NB4 (cell line): ENCODE data around the gene CDK12.

Source experiments
- DNase-seq: peaks from one replicate; pipeline ENCODE4 v3.0.0; 2010; ENCODE audit warnings: low read depth
- H3K4me3 ChIP-seq: one replicate; pipeline ENCODE4 v1.5.1; 2011; ENCODE audit warnings: mild to moderate bottlenecking, low read depth, low read length, moderate library complexity
- MYC ChIP-seq: IDR thresholded peaks from 2 replicates; pipeline ENCODE4 v1.6.1; 2011; ENCODE audit warnings: low read depth, low read length
- POLR2A ChIP-seq: IDR thresholded peaks from 2 replicates; pipeline ENCODE4 v1.6.1; 2011; ENCODE audit warnings: mild to moderate bottlenecking; ENCODE audit not compliant: insufficient read length; ENCODE audit errors: extremely low read depth
- TF ChIP-seq, protein P1 (sequence below): IDR thresholded peaks from one replicate; pipeline ENCODE4 v1.5.1; 2012; ENCODE audit warnings: low read depth, low read length
- TF ChIP-seq, protein P2 (sequence below): IDR thresholded peaks from 2 replicates; pipeline ENCODE4 v1.6.1; 2011; ENCODE audit warnings: low read depth, low read length

The CDK12 gene

DNA sequence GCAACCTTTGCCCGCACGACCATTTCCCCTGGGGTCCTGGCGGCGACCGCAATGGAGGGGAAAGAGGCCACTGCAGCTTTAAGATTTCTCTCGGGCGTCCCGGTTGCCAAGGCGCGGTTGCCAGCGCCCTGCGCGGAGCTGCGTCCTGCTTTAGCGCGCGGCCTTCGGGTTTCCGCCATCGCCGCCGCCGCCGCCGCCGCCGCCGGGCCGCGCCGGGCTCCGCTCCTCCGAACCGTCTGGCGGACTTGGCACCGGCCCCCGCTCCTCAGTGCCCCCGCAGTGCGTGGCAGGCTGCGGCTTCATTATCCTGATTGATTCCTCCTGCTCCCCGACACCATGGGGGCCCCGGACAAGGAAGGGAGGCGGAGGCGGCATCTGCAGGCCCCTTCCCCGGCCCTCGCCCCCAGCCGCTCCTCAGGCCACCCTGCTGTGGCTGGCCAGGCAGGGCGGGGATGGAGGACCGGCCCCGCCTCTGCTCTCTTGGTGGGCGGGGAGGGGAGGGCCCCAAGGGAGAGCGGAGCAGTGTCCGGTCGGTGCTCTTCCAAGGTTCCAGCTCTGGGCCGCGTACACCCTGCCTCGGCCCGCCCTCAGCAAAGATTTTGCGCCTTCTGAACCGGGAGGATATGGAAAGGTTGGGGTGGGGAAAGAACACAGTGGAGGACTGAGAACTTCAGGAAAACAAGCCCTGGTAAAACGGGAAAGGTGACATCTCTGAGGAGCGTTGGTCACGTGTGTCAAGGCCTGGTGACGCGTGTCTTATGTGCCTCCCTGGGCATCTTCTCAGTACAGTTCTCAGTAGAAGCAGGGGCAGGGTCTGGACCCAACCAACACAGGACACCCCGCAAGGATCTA, 112.4 kb downstream of the CDK12 start:
- no peak overlapping the region for H3K4me3 ChIP-seq
- TF ChIP-seq, protein P1, sequence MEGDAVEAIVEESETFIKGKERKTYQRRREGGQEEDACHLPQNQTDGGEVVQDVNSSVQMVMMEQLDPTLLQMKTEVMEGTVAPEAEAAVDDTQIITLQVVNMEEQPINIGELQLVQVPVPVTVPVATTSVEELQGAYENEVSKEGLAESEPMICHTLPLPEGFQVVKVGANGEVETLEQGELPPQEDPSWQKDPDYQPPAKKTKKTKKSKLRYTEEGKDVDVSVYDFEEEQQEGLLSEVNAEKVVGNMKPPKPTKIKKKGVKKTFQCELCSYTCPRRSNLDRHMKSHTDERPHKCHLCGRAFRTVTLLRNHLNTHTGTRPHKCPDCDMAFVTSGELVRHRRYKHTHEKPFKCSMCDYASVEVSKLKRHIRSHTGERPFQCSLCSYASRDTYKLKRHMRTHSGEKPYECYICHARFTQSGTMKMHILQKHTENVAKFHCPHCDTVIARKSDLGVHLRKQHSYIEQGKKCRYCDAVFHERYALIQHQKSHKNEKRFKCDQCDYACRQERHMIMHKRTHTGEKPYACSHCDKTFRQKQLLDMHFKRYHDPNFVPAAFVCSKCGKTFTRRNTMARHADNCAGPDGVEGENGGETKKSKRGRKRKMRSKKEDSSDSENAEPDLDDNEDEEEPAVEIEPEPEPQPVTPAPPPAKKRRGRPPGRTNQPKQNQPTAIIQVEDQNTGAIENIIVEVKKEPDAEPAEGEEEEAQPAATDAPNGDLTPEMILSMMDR = no peak
- TF ChIP-seq, protein P2, sequence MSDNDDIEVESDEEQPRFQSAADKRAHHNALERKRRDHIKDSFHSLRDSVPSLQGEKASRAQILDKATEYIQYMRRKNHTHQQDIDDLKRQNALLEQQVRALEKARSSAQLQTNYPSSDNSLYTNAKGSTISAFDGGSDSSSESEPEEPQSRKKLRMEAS = no peak
- TF ChIP-seq POLR2A (no peak), MYC (no peak)
- DNase-seq = peak; percentile 35

DNA sequence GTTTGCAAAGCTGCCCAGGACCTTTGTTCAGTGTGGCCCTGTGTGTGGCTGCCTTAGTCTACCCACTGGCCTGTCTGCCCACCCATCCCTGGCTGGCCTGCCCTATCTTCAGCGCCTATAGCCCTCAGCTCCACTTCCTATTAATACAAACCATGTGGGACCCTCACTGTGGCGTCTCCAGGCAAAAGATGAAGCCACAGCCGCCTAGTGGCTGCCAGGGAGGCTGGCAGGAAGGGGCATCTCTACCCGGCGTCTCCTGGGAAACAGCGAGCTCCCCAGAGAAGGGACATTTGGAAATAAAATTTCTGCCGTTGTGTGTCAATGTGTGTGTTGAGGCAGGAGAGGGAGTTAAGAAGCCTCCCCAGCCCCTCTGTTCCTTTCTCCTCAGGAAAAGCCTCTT, 114.9 kb downstream of the CDK12 start:
- no peak overlapping the region for H3K4me3 ChIP-seq
- DNase-seq = peak; percentile 57
- no peak for TF ChIP-seq MYC
- TF ChIP-seq POLR2A = no peak
- TF ChIP-seq, protein P1 = peak; percentile 68
- TF ChIP-seq, protein P2 = no peak

DNA sequence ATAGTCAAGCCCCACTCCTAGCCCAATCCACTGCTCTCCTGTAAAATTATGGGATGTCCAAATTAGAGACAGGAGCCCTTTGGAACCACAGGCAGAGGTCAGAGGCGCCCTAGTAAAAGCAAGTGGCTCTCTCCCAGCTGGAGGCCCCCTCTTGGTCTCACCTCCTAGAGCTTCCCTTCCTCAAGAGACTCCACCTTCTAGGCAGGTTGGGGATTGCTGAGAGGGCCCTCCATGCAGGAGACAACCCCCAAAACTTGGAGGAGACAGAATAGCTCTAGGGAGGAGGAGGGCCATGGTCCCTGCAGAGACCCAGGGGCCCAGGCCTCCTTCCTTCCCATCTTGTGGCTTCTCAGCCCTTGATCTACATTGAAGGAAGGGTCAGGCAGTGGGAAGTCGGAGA, 117.0 kb downstream of the CDK12 start:
- TF ChIP-seq, protein P2 = no peak
- TF ChIP-seq, protein P1 = no peak
- TF ChIP-seq POLR2A (no peak), MYC (no peak)

DNA sequence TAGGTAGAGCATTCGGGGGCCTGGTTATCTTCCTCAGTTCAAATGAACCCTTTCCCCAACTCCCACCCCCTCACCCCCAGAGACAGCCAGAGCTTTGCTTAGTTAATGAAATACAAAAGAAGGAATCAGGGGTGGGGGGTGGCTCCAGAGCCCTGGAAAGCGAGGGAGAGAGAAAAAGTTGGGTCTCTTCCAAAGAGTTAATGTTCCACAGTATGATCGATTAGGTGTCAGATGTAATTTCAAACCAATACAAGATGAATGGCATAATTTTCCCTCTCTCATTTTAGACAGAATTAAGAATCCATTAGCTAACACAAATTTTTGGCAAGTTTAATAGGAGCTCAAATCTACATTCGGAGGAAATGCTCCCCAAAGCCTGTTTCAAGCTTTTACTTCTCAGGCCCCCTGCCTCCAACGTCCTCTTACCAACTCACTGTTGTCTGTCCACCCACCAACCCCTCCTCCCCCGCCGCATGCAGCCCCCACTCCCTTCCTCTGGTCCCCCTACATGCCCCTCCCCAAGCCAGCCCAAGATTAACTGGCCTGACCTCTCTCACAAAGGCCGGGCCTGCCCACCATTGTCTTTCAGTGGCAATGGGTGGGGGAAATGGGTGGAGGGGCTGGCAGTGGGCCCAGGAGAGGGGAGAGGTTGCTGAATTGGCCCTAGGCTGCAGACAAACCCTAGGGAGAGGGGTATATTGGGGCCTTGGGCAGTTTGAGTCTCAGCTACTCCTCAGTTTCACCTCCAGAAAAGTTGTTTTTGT, 118.2 kb downstream of the CDK12 start:
- no peak for TF ChIP-seq MYC
- TF ChIP-seq, protein P2 = no peak
- TF ChIP-seq, protein P1 = no peak
- TF ChIP-seq POLR2A = no peak
- DNase-seq = no peak
- no peak overlapping the region for H3K4me3 ChIP-seq

More for the DNA sequence above, 117.0 kb downstream of the CDK12 start:
- no peak for DNase-seq
- H3K4me3 ChIP-seq = no peak overlapping the region

DNA sequence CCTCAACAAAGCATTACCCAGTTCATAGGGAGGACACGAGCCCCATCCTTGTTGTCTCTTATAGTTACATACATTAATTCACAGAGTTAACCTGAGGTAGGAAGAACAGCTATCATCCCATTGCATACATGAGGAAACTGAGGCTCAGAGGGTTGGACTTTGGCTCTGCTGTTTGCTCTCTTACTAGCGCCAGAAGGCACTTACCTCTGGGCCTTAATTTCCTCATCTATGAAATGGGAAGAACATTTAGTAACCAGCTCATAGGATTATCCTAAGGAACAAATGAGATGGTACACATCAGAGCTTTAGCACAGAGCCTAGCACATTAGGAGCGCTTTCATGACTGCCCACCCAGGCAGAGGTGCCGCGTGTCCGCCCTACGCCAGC, 118.8 kb downstream of the CDK12 start:
- H3K4me3 ChIP-seq = no peak overlapping the region
- TF ChIP-seq POLR2A = no peak
- TF ChIP-seq, protein P2 = no peak
- TF ChIP-seq, protein P1 = no peak
- TF ChIP-seq MYC = no peak
- DNase-seq = no peak
